ENCODE data around the gene TBC1D5.

- TF ChIP-seq POLR2A (IDR thresholded peaks at IDR 0.05) (no peak), POLR2AphosphoS5 (IDR thresholded peaks at IDR 0.05; ENCODE audit: insufficient read depth in 1 of 2, low read depth in 1 of 2) (no peak)
Measured at GRCh38 chr3:17340693-17341092, 401.7 kb downstream of the TBC1D5 start.

Data from vagina (tissue), 2 donors.